ENCODE results near the gene STARD5. TPM values are rescaled to one million over a fixed set of nuclear protein-coding genes. Genes with fewer than 3 reads are reported as not detected.

STARD5 gene
- total RNA-seq, 4 donors from 2014 or later = 1.3 to 5.8 (median 3.1) TPM

DNA sequence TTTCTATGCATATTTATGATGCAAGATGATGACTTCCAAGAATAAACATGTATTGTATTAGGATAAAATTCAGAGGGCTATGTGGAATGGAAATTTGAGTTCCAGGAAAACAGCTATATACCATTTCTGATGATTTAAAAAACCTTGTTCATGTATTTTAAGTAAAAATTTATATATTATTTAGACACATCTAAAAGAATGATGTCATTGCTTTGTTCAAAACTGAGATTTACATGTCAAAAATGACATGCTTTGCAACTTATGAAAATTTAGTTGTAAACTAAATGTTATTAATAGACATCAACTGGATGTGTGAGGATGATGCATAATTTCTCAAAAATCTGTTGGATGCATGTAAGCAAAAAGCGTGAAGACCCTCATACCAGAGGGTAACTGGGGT lies 2.3 kb downstream of the STARD5 start:
- TF ChIP-seq, protein P1, sequence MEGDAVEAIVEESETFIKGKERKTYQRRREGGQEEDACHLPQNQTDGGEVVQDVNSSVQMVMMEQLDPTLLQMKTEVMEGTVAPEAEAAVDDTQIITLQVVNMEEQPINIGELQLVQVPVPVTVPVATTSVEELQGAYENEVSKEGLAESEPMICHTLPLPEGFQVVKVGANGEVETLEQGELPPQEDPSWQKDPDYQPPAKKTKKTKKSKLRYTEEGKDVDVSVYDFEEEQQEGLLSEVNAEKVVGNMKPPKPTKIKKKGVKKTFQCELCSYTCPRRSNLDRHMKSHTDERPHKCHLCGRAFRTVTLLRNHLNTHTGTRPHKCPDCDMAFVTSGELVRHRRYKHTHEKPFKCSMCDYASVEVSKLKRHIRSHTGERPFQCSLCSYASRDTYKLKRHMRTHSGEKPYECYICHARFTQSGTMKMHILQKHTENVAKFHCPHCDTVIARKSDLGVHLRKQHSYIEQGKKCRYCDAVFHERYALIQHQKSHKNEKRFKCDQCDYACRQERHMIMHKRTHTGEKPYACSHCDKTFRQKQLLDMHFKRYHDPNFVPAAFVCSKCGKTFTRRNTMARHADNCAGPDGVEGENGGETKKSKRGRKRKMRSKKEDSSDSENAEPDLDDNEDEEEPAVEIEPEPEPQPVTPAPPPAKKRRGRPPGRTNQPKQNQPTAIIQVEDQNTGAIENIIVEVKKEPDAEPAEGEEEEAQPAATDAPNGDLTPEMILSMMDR (IDR thresholded peaks at IDR 0.05; ENCODE audit: low read depth) = no peak

DNA sequence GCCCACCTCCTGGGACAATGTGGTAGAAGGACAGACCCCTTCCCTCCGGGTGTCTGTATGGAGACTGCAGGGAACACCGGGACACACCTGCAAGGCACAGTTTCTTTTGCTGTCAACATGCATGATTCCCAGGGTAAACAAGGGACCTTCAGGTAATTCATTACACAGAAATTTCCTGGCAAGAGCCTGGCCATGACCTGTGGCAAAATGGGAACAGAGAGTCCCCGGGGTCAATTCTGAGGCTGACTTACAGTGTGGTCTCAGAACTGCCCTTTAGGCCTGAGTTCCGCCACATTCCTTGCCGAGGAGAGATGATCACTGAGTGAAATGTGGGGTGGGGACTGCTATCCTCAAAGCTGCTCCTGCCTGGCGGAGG lies 6.3 kb downstream of the STARD5 start:
- TF ChIP-seq, protein P1 (IDR thresholded peaks at IDR 0.05; ENCODE audit: low read depth) = no peak

- TF ChIP-seq, protein P1 (IDR thresholded peaks at IDR 0.05; ENCODE audit: low read depth) = no peak
Observed at GRCh38 chr15:81316267-81316666, 7.7 kb downstream of the STARD5 start.

GRCh38 chr15:81315452-81316175 lies 8.3 kb downstream of the STARD5 start:
- TF ChIP-seq, protein P1 (IDR thresholded peaks at IDR 0.05; ENCODE audit: low read depth) = no peak

DNA sequence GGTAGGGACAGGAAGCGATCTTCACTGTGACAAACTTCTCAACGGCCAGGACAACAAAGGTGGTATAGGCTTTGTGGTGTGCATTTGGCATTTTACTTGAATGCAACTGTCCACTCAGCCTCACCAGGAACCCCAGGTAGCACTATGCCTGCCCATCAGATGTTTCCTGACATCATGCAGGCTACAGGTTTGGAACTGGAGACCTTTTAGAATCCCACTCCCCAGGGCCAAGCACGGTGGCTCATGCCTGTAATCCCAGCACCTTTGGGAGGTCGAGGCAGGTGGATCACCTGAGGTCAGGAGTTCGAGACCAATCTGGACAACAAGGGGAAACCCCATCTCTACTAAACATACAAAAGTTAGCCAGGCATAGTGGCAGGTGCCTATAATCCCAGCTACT lies 9.6 kb downstream of the STARD5 start:
- TF ChIP-seq, protein P1 (IDR thresholded peaks at IDR 0.05; ENCODE audit: low read depth) = no peak

GRCh38 chr15:81313686-81314085 lies 10.3 kb downstream of the STARD5 start:
- TF ChIP-seq, protein P1 (IDR thresholded peaks at IDR 0.05; ENCODE audit: low read depth) = no peak

- TF ChIP-seq, protein P1 (IDR thresholded peaks at IDR 0.05; ENCODE audit: low read depth) = no peak
Observed at GRCh38 chr15:81312790-81313543, 11.0 kb downstream of the STARD5 start.
